GM12864 (cell line): ENCODE results near the gene ZCCHC2.

ENCODE experiments used
- DNase-seq: peaks from one replicate; pipeline ENCODE4 v3.0.0-alpha.2; 2011; ENCODE audit warnings: low read depth
- H3K4me3 ChIP-seq: 2 replicates; pipeline ENCODE4 v1.5.1; 2011; ENCODE audit warnings: mild to moderate bottlenecking, low read depth, low read length, control low read depth
- CTCF ChIP-seq: IDR thresholded peaks from 2 replicates; pipeline ENCODE4 v1.5.1; 2011; ENCODE audit warnings: low read depth, mild to moderate bottlenecking, moderate library complexity, low read length, control low read depth, inconsistent platforms; ENCODE audit errors: missing control alignments

Gene ZCCHC2

DNA sequence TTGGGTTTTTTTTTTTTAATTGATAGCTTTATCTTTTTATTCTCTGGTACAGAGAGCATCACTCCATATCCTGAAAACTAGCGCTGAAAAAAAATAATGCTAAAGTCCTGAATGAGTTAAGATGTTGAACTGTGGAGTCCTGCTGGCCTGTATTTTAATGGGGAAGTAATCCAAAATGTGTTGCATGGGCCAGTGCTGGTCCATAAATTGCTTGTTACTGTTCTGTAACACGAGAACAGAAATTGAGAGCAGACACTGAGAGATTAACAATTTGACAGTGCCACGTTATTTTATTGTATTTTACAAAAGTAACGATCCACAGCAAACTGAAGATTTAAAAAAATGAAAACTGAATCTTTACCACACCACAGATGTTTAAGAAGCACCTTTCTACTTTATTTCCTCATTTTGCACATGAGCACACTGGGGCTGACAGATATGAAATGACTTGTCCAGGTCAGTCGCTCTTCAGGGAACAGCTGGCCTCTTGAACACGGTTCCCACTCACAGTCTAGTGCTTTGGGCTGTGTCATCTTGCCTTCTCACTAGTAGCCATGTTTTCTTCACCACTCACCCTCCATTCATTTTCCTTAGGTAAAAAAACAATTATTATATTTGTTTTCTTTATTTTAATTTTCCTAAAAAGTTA lies 35.3 kb downstream of the ZCCHC2 start:
- TF ChIP-seq CTCF = no peak
- no peak overlapping the region for H3K4me3 ChIP-seq
- no peak for DNase-seq

DNA sequence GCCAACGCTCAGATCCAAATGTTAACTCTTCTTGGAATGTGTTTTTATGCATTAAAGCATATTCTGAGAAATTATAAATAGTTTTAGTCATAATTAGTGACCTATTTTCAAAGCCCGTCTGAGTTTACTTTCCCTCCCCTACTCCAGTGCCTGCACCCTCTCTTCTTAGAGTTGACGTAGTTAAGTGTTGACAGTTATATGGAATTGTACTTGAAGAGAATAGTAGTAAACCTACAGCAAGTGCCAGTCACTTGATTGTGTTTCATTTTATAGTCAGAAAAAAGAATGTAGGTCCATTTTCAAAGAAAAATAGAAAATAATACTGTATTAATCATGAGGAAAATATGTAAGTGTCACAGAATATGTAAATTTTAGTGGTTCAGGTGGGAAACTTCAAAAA lies 41.2 kb downstream of the ZCCHC2 start:
- no peak overlapping the region for H3K4me3 ChIP-seq
- no peak for DNase-seq
- no peak for TF ChIP-seq CTCF

GRCh38 chr18:62566199-62566598 lies 43.4 kb downstream of the ZCCHC2 start:
- H3K4me3 ChIP-seq = no peak overlapping the region
- DNase-seq = no peak
- no peak for TF ChIP-seq CTCF

DNA sequence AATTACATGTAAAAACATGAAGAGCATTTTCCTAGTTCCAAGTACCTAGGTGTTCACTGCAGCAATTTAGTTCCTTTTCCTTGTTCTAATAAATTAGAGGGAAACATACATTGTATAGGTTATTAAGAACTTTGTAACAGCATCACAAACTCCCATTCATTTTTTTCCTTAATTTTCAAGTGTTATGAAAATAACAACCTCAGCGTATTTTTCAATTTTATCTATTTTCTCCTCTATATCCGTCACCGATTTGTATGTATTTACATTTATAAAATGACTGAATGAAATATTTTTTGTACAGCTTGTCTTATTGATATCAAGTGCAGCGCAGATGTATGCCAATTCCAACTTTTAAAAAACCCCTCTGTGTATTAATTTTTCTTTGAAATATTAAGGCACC lies 44.0 kb downstream of the ZCCHC2 start:
- no peak overlapping the region for H3K4me3 ChIP-seq
- TF ChIP-seq CTCF = no peak
- DNase-seq = no peak

GRCh38 chr18:62569081-62569655 lies 46.3 kb downstream of the ZCCHC2 start:
- no peak overlapping the region for H3K4me3 ChIP-seq
- TF ChIP-seq CTCF = no peak
- DNase-seq = no peak

GRCh38 chr18:62571037-62571436 lies 48.2 kb downstream of the ZCCHC2 start:
- no peak for DNase-seq
- TF ChIP-seq CTCF = no peak

DNA sequence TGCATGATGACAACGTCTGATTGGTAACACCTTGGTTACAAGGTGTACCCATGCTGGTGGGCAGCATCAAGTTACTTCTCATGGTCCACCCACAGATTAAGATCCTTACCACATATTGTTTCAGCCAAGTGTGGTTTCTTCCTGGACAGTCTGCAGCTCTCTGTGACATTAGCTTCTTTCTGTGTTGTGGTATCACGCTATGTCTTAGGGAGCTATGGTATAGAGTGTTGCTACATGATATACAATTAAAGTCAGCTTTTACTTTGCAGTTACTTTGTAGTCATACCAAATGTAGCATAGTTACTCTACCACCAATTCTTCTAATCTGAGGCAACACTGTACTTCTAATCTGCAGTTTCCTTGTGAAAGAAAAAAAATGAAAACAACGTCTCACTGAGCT lies 48.8 kb downstream of the ZCCHC2 start:
- H3K4me3 ChIP-seq = no peak overlapping the region
- no peak for TF ChIP-seq CTCF
- DNase-seq = no peak

More at GRCh38 chr18:62571037-62571436, 48.2 kb downstream of the ZCCHC2 start:
- no peak overlapping the region for H3K4me3 ChIP-seq
